ENCODE results near the gene CLEC10A.

- TF ChIP-seq CTCF (conservative IDR thresholded peaks at IDR 0.05; ENCODE audit: low read length) (no peak), EZH2phosphoT487 (IDR thresholded peaks at IDR 0.05; ENCODE audit: borderline replicate concordance) (no peak)
Measured at GRCh38 chr17:7043497-7044198, 36.4 kb downstream of the CLEC10A start, which contains the start of gene SLC16A11.
